NCI-H2081 treated with DMSO at 0.1 percent for 48 hours (cell line): ENCODE results near the gene YIPF7.

Experiments used
- DNase-seq: peaks from one replicate; lab custom pipeline; 2025; lab: John Stamatoyannopoulos, UW

Gene YIPF7

DNA sequence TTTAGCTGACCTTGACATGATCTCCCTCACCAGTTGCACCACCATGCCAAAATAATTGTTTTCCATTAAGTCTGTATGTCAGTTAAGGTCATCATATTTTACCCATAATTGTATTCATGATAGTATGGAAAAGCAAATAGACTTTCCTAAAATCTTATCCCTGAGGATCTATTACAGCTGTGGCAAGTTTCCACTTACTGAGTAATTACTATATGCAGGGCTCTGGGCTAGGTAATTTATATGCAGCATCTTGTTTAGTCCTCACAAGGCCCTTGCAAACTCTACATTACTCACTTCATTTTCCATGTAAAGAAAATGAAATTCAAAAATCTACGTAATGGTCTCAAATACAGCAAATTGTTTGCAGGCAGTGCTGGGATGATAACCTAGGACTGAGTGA lies 34.8 kb downstream of the YIPF7 start:
- no peak for DNase-seq

DNA sequence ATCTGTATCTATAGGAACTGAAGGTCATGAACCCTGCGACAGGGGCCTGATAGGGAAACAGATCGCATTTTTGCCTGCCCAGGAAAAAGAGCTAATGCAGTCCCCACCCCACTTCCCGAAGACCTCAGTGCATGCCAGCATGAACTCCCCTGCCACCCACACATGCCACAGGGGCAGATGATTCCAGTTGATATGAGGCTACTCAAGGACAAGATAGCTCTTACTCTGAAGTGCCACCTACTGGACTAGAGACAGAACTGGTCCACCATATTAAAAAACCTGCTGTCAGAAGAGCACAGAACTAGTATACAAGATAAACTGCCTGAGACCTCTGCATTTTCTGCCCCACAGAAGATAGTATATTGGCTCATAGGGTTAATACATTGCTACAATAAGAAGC lies 68.0 kb downstream of the YIPF7 start:
- DNase-seq = no peak

DNA sequence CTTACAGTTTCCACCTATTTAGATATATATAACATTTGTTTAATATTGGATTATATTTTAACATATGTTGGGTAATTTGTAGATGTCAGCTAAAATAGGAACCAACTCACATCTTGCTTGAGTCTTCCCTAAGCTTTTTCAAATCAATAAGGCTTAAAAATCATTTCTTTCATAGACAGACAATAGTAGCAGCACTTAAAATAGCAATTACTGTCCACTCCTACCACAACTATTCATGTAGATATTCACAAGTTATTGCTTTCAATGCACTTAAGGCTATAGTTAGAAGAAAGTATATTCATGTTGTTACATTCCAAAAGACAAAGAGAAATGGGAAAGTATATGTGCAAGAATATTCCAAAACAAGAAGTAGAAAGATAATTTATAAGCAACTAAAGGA lies 71.2 kb downstream of the YIPF7 start:
- no peak for DNase-seq

DNA sequence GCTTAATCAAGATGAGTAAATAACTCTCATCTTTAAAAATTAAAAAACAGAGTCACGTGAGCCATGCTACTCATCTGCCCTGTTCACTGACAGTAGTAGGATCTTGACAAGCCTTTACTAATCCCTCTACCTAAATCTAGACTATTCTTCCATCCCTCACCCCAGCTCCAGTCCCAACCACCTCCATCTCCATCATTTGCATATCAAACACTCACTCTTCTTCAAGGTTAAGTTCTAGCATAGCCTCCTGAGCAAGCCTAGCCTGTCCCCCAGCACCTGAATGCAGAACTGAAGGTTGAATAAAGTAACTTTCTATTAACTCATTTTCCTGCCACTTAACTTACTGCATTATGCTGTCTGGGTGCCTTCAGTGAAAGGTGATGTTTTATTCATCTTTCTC lies 72.5 kb downstream of the YIPF7 start:
- DNase-seq = no peak
